Hippocampal formation (tissue), 2 donors: Measurements from ENCODE around the gene TRIML1.

Experiments
- DNase-seq, 2 donors: peaks; one replicate each; lab custom pipeline; 2025; lab: John Stamatoyannopoulos, UW

Gene TRIML1

GRCh38 chr4:188139141-188139540 is at the start of gene TRIML1:
Gene TRIML1 (plus strand): TSS chr4:188139441. CDS start chr4:188139559, 118 bp downstream.
- no peak for DNase-seq

- DNase-seq = no peak
Observed at GRCh38 chr4:188092824-188093223, 46.4 kb upstream of the TRIML1 start.

GRCh38 chr4:188106454-188106853 is 32.8 kb upstream of the TRIML1 start:
- DNase-seq = no peak

GRCh38 chr4:188107931-188108843 is 31.1 kb upstream of the TRIML1 start:
- no peak for DNase-seq

GRCh38 chr4:188109157-188109755 is 30.0 kb upstream of the TRIML1 start, which contains the start of gene TRIML2:
Gene TRIML2 (minus strand): TSS chr4:188109603. CDS start chr4:188105368, 4,235 bp downstream.
- DNase-seq = no peak

- no peak for DNase-seq
Observed at GRCh38 chr4:188110036-188110435, 29.2 kb upstream of the TRIML1 start.

- DNase-seq = no peak
Observed at GRCh38 chr4:188110741-188111471, 28.3 kb upstream of the TRIML1 start.

- DNase-seq = no peak
Observed at GRCh38 chr4:188111955-188112354, 27.3 kb upstream of the TRIML1 start.

GRCh38 chr4:188113156-188113555 is 26.1 kb upstream of the TRIML1 start:
- no peak for DNase-seq

GRCh38 chr4:188117631-188118324 is 21.5 kb upstream of the TRIML1 start:
- DNase-seq = no peak

GRCh38 chr4:188121530-188121929 is 17.7 kb upstream of the TRIML1 start:
- DNase-seq = no peak

GRCh38 chr4:188127214-188127874 is 11.9 kb upstream of the TRIML1 start:
- DNase-seq = no peak

- no peak for DNase-seq
Observed at GRCh38 chr4:188130355-188130754, 8.9 kb upstream of the TRIML1 start.

- no peak for DNase-seq
Observed at GRCh38 chr4:188132232-188132631, 7.0 kb upstream of the TRIML1 start.

- DNase-seq = no peak
Observed at GRCh38 chr4:188138227-188138626, 1.0 kb upstream of the TRIML1 start.

- no peak for DNase-seq
Observed at GRCh38 chr4:188139671-188140070, 430 bp downstream of the TRIML1 start.

- DNase-seq = no peak
Observed at GRCh38 chr4:188143731-188144130, 4.5 kb downstream of the TRIML1 start.

- DNase-seq = no peak
Observed at GRCh38 chr4:188145601-188146000, 6.4 kb downstream of the TRIML1 start.

- DNase-seq = no peak
Observed at GRCh38 chr4:188146618-188147017, 7.4 kb downstream of the TRIML1 start.

- no peak for DNase-seq
Observed at GRCh38 chr4:188147176-188147575, 7.9 kb downstream of the TRIML1 start.

GRCh38 chr4:188147776-188148175 is 8.5 kb downstream of the TRIML1 start:
- no peak for DNase-seq
